WTC11 (cell line): ENCODE results near the gene PMIS2. TPM values are rescaled to one million over a fixed set of nuclear protein-coding genes. Genes with fewer than 3 reads are reported as not detected.

Experiments used
- ATAC-seq: fragments of 200-7000 bp; cut with Tn5 transposase; 2 replicates; pipeline ENCODE4 v1.10.0; 2021; ENCODE audit warnings: mild to moderate bottlenecking, moderate library complexity
- CTCF ChIA-PET: fragments of 300-600 bp; sonication (Branson Sonifier 250); formaldehyde crosslinking; loops from one replicate; lab custom pipeline; 2021; ENCODE audit warnings: antibody characterized with exemption; lab: Charles Lee
- POLR2A ChIA-PET: fragments of 350-600 bp; sonication (Branson Sonifier 250); formaldehyde crosslinking; loops from one replicate; lab custom pipeline; 2021; ENCODE audit warnings: antibody characterized with exemption; lab: Charles Lee
- DNase-seq: peaks from one replicate; pipeline ENCODE4 v3.0.0; 2021; ENCODE audit warnings: low spot score
- H3K27ac Mint-ChIP-seq: 2 replicates; pipeline ENCODE4 v1.8.0; 2021; ENCODE audit warnings: mixed read lengths
- H3K27me3 Mint-ChIP-seq: 2 replicates; pipeline ENCODE4 v1.8.0; 2021; ENCODE audit warnings: low read depth, mild to moderate bottlenecking, moderate library complexity, mixed read lengths
- H3K36me3 Mint-ChIP-seq: 2 replicates; pipeline ENCODE4 v1.8.0; 2021; ENCODE audit warnings: mixed read lengths
- H3K4me1 Mint-ChIP-seq: 2 replicates; pipeline ENCODE4 v1.8.0; 2022; ENCODE audit warnings: mixed read lengths
- H3K4me3 Mint-ChIP-seq: 2 replicates; pipeline ENCODE4 v1.8.0; 2021; ENCODE audit warnings: mild to moderate bottlenecking, moderate library complexity, mixed read lengths
- H3K9me3 Mint-ChIP-seq: 2 replicates; pipeline ENCODE4 v1.8.0; 2021; ENCODE audit warnings: mixed read lengths
- AR ChIP-seq: fragments of 250-450 bp; sonication (Bioruptor Pico); IDR thresholded peaks from 2 replicates; pipeline ENCODE4 v1.9.0; 2021; ENCODE audit warnings: mild to moderate bottlenecking
- ATF1 ChIP-seq: sonication (generic); formaldehyde crosslinking; IDR thresholded peaks from 2 replicates; pipeline ENCODE4 v1.8.1; 2023; ENCODE audit warnings: mild to moderate bottlenecking, moderate library complexity, missing genetic modification reagents
- E2F1 ChIP-seq: sonication (generic); formaldehyde crosslinking; IDR thresholded peaks from 2 replicates; pipeline ENCODE4 v1.8.0; 2022; ENCODE audit warnings: mild to moderate bottlenecking, missing genetic modification reagents
- E2F5 ChIP-seq: sonication (generic); formaldehyde crosslinking; IDR thresholded peaks from 2 replicates; pipeline ENCODE4 v1.8.1; 2022; ENCODE audit warnings: mild to moderate bottlenecking, moderate library complexity, missing genetic modification reagents
- EMX1 ChIP-seq: fragments of 250-450 bp; sonication (Bioruptor Pico); IDR thresholded peaks from 2 replicates; pipeline ENCODE4 v1.8.0; 2021; ENCODE audit warnings: mild to moderate bottlenecking
- ERG ChIP-seq: fragments of 250-450 bp; sonication (Bioruptor Pico); IDR thresholded peaks from 2 replicates; pipeline ENCODE4 v1.8.0; 2021; ENCODE audit warnings: mild to moderate bottlenecking
- GABPB1 ChIP-seq: sonication (generic); formaldehyde crosslinking; IDR thresholded peaks from 2 replicates; pipeline ENCODE4 v1.8.1; 2023; ENCODE audit warnings: mild to moderate bottlenecking, missing genetic modification reagents
- IRF2 ChIP-seq: sonication (generic); formaldehyde crosslinking; IDR thresholded peaks from 2 replicates; pipeline ENCODE4 v1.8.0; 2022; ENCODE audit warnings: low read depth, missing genetic modification reagents, borderline replicate concordance
- JUN ChIP-seq: sonication (generic); formaldehyde crosslinking; IDR thresholded peaks from 2 replicates; pipeline ENCODE4 v1.8.0; 2023; ENCODE audit warnings: mild to moderate bottlenecking, missing genetic modification reagents
- KAT7 ChIP-seq: sonication (generic); formaldehyde crosslinking; IDR thresholded peaks from 2 replicates; pipeline ENCODE4 v1.8.1; 2023; ENCODE audit warnings: missing genetic modification reagents, mild to moderate bottlenecking, borderline replicate concordance
- MLX ChIP-seq: sonication (generic); formaldehyde crosslinking; IDR thresholded peaks from 2 replicates; pipeline ENCODE4 v1.8.1; 2023; ENCODE audit warnings: mild to moderate bottlenecking, missing genetic modification reagents, moderate library complexity
- NFE2L1 ChIP-seq: sonication (generic); formaldehyde crosslinking; IDR thresholded peaks from 2 replicates; pipeline ENCODE4 v1.8.1; 2023; ENCODE audit warnings: missing genetic modification reagents
- PREB ChIP-seq: sonication (generic); formaldehyde crosslinking; IDR thresholded peaks from 2 replicates; pipeline ENCODE4 v1.8.1; 2022; ENCODE audit warnings: mild to moderate bottlenecking, missing genetic modification reagents, moderate library complexity, borderline replicate concordance
- STAT6 ChIP-seq: sonication (generic); formaldehyde crosslinking; conservative IDR thresholded peaks from 2 replicates; pipeline ENCODE4 v1.8.1; 2023; ENCODE audit warnings: mild to moderate bottlenecking, low read depth, missing genetic modification reagents, moderate library complexity
- USF1 ChIP-seq: sonication (generic); formaldehyde crosslinking; IDR thresholded peaks from 2 replicates; pipeline ENCODE4 v1.8.0; 2022; ENCODE audit warnings: mild to moderate bottlenecking, missing genetic modification reagents
- ZBTB21 ChIP-seq: sonication (generic); formaldehyde crosslinking; IDR thresholded peaks from 2 replicates; pipeline ENCODE4 v1.8.1; 2023; ENCODE audit warnings: mild to moderate bottlenecking, missing genetic modification reagents, borderline replicate concordance
- ZNF232 ChIP-seq: sonication (generic); formaldehyde crosslinking; IDR thresholded peaks from 2 replicates; pipeline ENCODE4 v1.8.0; 2022; ENCODE audit warnings: mild to moderate bottlenecking, missing genetic modification reagents
- ZNF263 ChIP-seq: sonication (generic); formaldehyde crosslinking; IDR thresholded peaks from 2 replicates; pipeline ENCODE4 v1.8.1; 2022; ENCODE audit warnings: low read depth, mild to moderate bottlenecking, moderate library complexity, missing genetic modification reagents
- ZNF396 ChIP-seq: fragments of 250-450 bp; sonication (Bioruptor Pico); IDR thresholded peaks from 2 replicates; pipeline ENCODE4 v1.8.0; 2021; ENCODE audit warnings: mild to moderate bottlenecking, moderate library complexity, borderline replicate concordance
- ZNF671 ChIP-seq: fragments of 250-450 bp; sonication (Bioruptor Pico); IDR thresholded peaks from 2 replicates; pipeline ENCODE4 v1.8.0; 2021; ENCODE audit warnings: mild to moderate bottlenecking
- total RNA-seq: library from RNA; stranded (reverse); gene quantifications from 3 replicates; pipeline ENCODE4 v1.2.3, GENCODE V29; 2021

Gene PMIS2
- total RNA-seq, 1 experiment from 2014 or later = not detected

- no peaks in the 10 kb centered on the region; the same call in 1 of the 2 replicates for H3K27me3 Mint-ChIP-seq
- H3K4me3 Mint-ChIP-seq = peak overlapping the region; percentile 92
- ATAC-seq (no peak), DNase-seq (no peak)
- peaks cover 21% of the 10 kb centered on the region for H3K4me1 Mint-ChIP-seq
- ChIA-PET POLR2A (no interaction called here), CTCF (interaction anchor here (1.2 to 2.0 kb wide), 2 partner anchors 13 to 34 kb away, joined by 3 to 6 read pairs; no protein-coding TSS in a partner anchor)
- H3K9me3 Mint-ChIP-seq = no peaks in the 10 kb centered on the region
- H3K27ac Mint-ChIP-seq = peak overlapping the region; percentile 80
- TF ChIP-seq NFE2L1 = no peak
- no peak for TF ChIP-seq ZNF396 (CRISPR knock-in tag)
- TF ChIP-seq ZNF263 (CRISPR knock-in tag) = no peak
- no peak for TF ChIP-seq ERG (CRISPR knock-in tag)
- no peak for TF ChIP-seq GABPB1
- H3K36me3 Mint-ChIP-seq = peaks cover 27% of the 10 kb centered on the region
Observed at GRCh38 chr19:35544110-35544802, 41.7 kb upstream of the PMIS2 start.

GRCh38 chr19:35545001-35545854 is 40.7 kb upstream of the PMIS2 start, which contains the start of gene TMEM147:
Gene TMEM147 (plus strand): TSS chr19:35545626. CDS start chr19:35545740, 114 bp downstream.
- DNase-seq (peak; percentile 93), ATAC-seq (peak; percentile 85)
- CTCF ChIA-PET = interaction anchor here (1.2 to 2.0 kb wide), 2 partner anchors 12 to 35 kb away, joined by 3 to 6 read pairs; no protein-coding TSS in a partner anchor
- Mint-ChIP-seq H3K9me3 (no peaks in the 10 kb centered on the region), H3K4me3 (peak within 1 kb of the TSS; percentile 92), H3K27ac (peak within 1 kb of the TSS; percentile 80), H3K4me1 (peaks cover 23% of the 10 kb centered on the region), H3K36me3 (peaks cover 24% of the 10 kb centered on the region), H3K27me3 (no peaks in the 10 kb centered on the region; the same call in 1 of the 2 replicates)
- POLR2A ChIA-PET = no interaction called here
- TF ChIP-seq E2F1 (CRISPR knock-in tag) (no peak), EMX1 (CRISPR knock-in tag) (no peak), ZBTB21 (peak; percentile 47; the same call in 1 of the 2 replicates), KAT7 (no peak; the same call in 1 of the 2 replicates), ZNF232 (peak; percentile 69; the same call in 1 of the 2 replicates), ZNF396 (CRISPR knock-in tag) (no peak), STAT6 (CRISPR knock-in tag) (0 out of 2 replicates have a peak, but pooled peaks have one; percentile 26), AR (CRISPR knock-in tag) (no peak), E2F5 (peak; percentile 74; the same call in 1 of the 2 replicates), USF1 (CRISPR knock-in tag) (peak; percentile 92), IRF2 (CRISPR knock-in tag) (no peak), PREB (CRISPR knock-in tag) (no peak), MLX (CRISPR knock-in tag) (no peak), ATF1 (CRISPR knock-in tag) (peak; percentile 51; the same call in 1 of the 2 replicates), JUN (CRISPR knock-in tag) (no peak; the same call in 1 of the 2 replicates), ZNF671 (CRISPR knock-in tag) (no peak)
